Activated T-cell treated with anti-CD3 and anti-CD28 coated beads for 48 hours (primary cell): ENCODE data around the gene UGT1A10.
"Not testable (repeated sequence)": the region's sequence is repeated elsewhere in the genome, so short reads cannot be mapped to it uniquely, and the experiment has no call there.

ENCODE experiments used
- DNase-seq: peaks from one replicate; pipeline ENCODE4 v3.0.0-alpha.2; 2020; ENCODE audit warnings: low read depth

UGT1A10 gene

GRCh38 chr2:233692648-233693047 is 56.4 kb downstream of the UGT1A10 start, which contains the start of gene UGT1A6:
UGT1A6 (plus strand) TSS chr2:233692890; CDS start chr2:233693005, 115 bp downstream.
- DNase-seq = no peak

- no peak for DNase-seq
These were observed 57.7 kb downstream of the UGT1A10 start for GRCh38 chr2:233693963-233694362.

GRCh38 chr2:233698740-233699139 is 62.5 kb downstream of the UGT1A10 start:
- DNase-seq = no peak

- no peak for DNase-seq
These were observed 63.3 kb downstream of the UGT1A10 start for GRCh38 chr2:233699424-233700027.

GRCh38 chr2:233700028-233700635 is 63.9 kb downstream of the UGT1A10 start:
- DNase-seq = no peak

GRCh38 chr2:233700842-233701241 is 64.6 kb downstream of the UGT1A10 start:
- not testable (repeated sequence) for DNase-seq

GRCh38 chr2:233702238-233702637 is 66.0 kb downstream of the UGT1A10 start:
- no peak for DNase-seq

- DNase-seq = no peak
These were observed 69.8 kb downstream of the UGT1A10 start for GRCh38 chr2:233705911-233706506.

- DNase-seq = no peak
These were observed 70.5 kb downstream of the UGT1A10 start for GRCh38 chr2:233706720-233707119.

GRCh38 chr2:233707940-233708644 is 71.8 kb downstream of the UGT1A10 start:
- no peak for DNase-seq

GRCh38 chr2:233708942-233709341 is 72.7 kb downstream of the UGT1A10 start:
- DNase-seq = no peak

GRCh38 chr2:233711312-233712008 is 75.2 kb downstream of the UGT1A10 start:
- peak; percentile 58 for DNase-seq

- DNase-seq = no peak
These were observed 76.5 kb downstream of the UGT1A10 start, which contains the start of gene UGT1A5 for GRCh38 chr2:233712611-233713261. UGT1A5 (plus strand) TSS chr2:233712907; CDS start chr2:233712992, 85 bp downstream.

- DNase-seq = no peak
These were observed 77.0 kb downstream of the UGT1A10 start for GRCh38 chr2:233713262-233713615.

- no peak for DNase-seq
These were observed 77.9 kb downstream of the UGT1A10 start for GRCh38 chr2:233714121-233714520.

- DNase-seq = no peak
These were observed 82.3 kb downstream of the UGT1A10 start, which contains the start of gene UGT1A4 for GRCh38 chr2:233718552-233718951. UGT1A4 (plus strand) TSS chr2:233718736; CDS start chr2:233718821, 85 bp downstream.

- DNase-seq = no peak
These were observed 92.6 kb downstream of the UGT1A10 start, which contains the start of gene UGT1A3 for GRCh38 chr2:233728723-233729301. UGT1A3 (plus strand) TSS chr2:233729042; CDS start chr2:233729127, 85 bp downstream.

GRCh38 chr2:233736868-233737653 is 100.8 kb downstream of the UGT1A10 start:
- not testable (repeated sequence) for DNase-seq

- DNase-seq = no peak
These were observed 104.6 kb downstream of the UGT1A10 start for GRCh38 chr2:233740870-233741269.
